Sigmoid colon (tissue), 4 donors: ENCODE measurements around the gene KCNQ5.

Experiments used
- EP300 ChIP-seq, 4 donors: sonication (generic); formaldehyde crosslinking; IDR thresholded peaks; one replicate each; pipeline ENCODE4 v1.6.1; 2017; ENCODE audit warnings: antibody characterized with exemption in 4 of 4
- POLR2A ChIP-seq, 2 donors: fragments of 450-650 bp; IDR thresholded peaks; one replicate each; pipeline ENCODE4 v1.6.1; 2016; ENCODE audit warnings: antibody characterized with exemption in 2 of 2, mild to moderate bottlenecking in 2 of 2, moderate library complexity in 2 of 2
- POLR2AphosphoS5 ChIP-seq, 4 donors: sonication (generic); formaldehyde crosslinking; IDR thresholded peaks; one replicate each; pipeline ENCODE4 v1.6.1; 2017; ENCODE audit warnings: antibody characterized with exemption in 4 of 4
- TF ChIP-seq, protein P1 (sequence below), 4 experiments: fragments of 450-650 bp in 3 of 4; fragments of 200-600 bp in 1 of 4; IDR thresholded peaks; one replicate each; pipeline ENCODE4 v1.5.1; 2016 to 2019; ENCODE audit warnings: antibody characterized with exemption in 4 of 4, mild to moderate bottlenecking in 3 of 4, moderate library complexity in 2 of 4

DNA sequence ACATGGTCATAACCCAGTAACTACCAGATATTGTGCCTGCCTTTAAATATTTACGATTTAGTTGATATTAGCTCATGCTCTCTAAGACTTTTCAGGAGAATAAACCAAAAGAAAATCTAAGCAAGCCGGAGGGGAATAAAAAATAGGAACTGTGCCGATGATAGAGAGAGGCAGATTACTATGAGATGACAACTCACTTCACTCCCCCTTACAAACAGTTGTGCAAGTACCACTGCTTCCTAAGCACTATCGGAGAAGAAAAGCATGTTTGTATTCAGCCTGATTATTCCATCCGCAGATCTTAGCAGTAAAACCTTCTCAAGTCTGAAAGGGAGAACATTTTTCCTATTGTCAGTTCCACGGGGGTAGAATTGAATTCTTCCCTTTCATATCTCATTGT is 294.4 kb downstream of the KCNQ5 start:
- TF ChIP-seq, protein P1, sequence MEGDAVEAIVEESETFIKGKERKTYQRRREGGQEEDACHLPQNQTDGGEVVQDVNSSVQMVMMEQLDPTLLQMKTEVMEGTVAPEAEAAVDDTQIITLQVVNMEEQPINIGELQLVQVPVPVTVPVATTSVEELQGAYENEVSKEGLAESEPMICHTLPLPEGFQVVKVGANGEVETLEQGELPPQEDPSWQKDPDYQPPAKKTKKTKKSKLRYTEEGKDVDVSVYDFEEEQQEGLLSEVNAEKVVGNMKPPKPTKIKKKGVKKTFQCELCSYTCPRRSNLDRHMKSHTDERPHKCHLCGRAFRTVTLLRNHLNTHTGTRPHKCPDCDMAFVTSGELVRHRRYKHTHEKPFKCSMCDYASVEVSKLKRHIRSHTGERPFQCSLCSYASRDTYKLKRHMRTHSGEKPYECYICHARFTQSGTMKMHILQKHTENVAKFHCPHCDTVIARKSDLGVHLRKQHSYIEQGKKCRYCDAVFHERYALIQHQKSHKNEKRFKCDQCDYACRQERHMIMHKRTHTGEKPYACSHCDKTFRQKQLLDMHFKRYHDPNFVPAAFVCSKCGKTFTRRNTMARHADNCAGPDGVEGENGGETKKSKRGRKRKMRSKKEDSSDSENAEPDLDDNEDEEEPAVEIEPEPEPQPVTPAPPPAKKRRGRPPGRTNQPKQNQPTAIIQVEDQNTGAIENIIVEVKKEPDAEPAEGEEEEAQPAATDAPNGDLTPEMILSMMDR (IDR thresholded peaks at IDR 0.05), result no peak
- TF ChIP-seq POLR2AphosphoS5 (IDR thresholded peaks at IDR 0.05), result no peak
- TF ChIP-seq POLR2A (IDR thresholded peaks at IDR 0.05), result no peak
- TF ChIP-seq EP300 (IDR thresholded peaks at IDR 0.05), result no peak
